Esophagus squamous epithelium (tissue), 4 donors: ENCODE measurements around the gene ATP6V1E1.

Experiments
- POLR2A ChIP-seq, 4 donors: fragments of 450-650 bp; IDR thresholded peaks; one replicate each; pipeline ENCODE4 v1.6.1; 2017; ENCODE audit warnings: antibody characterized with exemption in 4 of 4, mild to moderate bottlenecking in 4 of 4, moderate library complexity in 3 of 4
- TF ChIP-seq, protein P1 (sequence below), 6 experiments: fragments of 450-650 bp in 4 of 6; fragments of 200-600 bp in 2 of 6; sonication (generic) in 2 of 6; IDR thresholded peaks; one replicate each; pipeline ENCODE4 v1.5.1; 2016 to 2019; ENCODE audit warnings: antibody characterized with exemption in 6 of 6, mild to moderate bottlenecking in 4 of 6, moderate library complexity in 4 of 6

DNA sequence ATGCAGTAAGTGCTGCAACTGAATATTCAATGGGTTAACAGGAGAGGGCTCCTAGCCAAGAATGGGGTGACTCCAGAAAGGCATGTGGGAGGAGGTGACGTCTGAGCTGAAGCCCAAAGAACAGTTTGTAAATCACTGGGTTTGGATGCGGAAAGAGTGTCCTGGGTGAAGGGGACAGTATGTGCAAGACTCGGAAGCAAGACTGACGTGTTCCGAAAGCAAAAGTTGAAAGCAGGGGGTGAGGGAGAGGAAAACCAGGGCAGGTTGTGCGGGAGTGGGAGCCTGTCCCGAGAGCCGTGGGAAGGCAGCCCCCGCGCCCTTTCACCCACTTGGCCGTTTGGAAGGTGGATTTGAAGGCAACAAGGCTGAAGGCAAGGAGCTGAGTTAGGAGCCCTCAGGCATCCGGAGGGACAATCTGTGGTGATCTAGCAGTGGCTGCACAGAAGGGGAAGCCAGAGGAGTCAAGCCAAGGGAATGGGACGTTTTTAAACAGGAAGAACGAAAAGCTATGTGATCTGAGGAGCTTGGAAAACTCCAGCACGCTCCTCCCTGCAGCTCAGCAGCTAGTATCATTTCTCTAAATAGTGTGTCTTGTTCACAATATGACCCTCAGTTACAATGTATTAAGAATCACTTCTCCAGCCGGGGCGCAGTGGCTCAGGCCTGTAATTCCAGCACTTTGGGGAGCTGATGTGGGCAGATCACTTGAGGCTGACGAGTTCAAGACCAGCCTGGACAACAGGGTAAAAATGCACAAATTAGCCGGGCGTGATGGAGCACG lies 57.5 kb downstream of the ATP6V1E1 start:
- TF ChIP-seq, protein P1, sequence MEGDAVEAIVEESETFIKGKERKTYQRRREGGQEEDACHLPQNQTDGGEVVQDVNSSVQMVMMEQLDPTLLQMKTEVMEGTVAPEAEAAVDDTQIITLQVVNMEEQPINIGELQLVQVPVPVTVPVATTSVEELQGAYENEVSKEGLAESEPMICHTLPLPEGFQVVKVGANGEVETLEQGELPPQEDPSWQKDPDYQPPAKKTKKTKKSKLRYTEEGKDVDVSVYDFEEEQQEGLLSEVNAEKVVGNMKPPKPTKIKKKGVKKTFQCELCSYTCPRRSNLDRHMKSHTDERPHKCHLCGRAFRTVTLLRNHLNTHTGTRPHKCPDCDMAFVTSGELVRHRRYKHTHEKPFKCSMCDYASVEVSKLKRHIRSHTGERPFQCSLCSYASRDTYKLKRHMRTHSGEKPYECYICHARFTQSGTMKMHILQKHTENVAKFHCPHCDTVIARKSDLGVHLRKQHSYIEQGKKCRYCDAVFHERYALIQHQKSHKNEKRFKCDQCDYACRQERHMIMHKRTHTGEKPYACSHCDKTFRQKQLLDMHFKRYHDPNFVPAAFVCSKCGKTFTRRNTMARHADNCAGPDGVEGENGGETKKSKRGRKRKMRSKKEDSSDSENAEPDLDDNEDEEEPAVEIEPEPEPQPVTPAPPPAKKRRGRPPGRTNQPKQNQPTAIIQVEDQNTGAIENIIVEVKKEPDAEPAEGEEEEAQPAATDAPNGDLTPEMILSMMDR (IDR thresholded peaks at IDR 0.05) = no peak
- peak in 2 of 4 donors; percentile 11 to 34 for TF ChIP-seq POLR2A (IDR thresholded peaks at IDR 0.05)
